NOMO-1 (cell line): ENCODE measurements around the gene TBCCD1.
A peak's percentile ranks its signal among the peaks of the same experiment; 100 is the strongest.
"Not testable (repeated sequence)": the region's sequence is repeated elsewhere in the genome, so short reads cannot be mapped to it uniquely, and the experiment has no call there.

Experiments used
- DNase-seq, 2 experiments: peaks; one replicate each; lab custom pipeline; 2025; ENCODE audit not compliant: unreplicated experiment in 2 of 2; lab: John Stamatoyannopoulos, UW

The TBCCD1 gene

DNA sequence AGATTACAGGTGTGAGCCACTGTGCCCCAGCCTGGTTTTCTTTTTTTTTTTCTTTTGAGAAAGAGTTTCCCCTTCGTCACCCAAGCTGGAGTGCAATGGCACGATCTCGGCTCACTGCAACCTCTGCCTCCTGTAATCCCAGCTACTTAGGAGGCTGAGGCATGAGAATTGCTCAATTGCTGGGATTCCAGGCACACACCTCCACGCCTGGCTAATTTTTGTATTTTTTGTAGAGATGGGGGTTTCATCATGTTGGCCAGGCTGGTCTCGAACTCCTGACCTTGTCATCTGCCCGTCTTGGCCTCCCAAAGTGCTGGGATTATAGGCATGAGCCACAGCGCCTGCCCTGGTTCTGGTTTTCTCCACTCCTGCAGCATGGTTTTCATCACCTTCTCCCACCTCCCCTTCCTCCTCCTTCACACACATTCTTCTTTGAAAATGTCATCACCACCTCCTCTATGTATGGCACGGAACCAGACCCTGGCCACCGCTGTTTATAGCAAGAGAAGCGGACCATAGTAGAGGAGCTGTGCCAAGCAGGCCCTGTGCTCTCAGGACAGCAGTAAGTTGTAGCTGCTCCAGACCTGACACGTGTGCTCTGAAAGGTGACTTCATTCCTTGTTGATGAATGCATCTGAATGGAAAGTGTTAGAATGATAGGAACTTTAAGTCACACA, 31.1 kb upstream of the TBCCD1 start:
- no peak for DNase-seq

- DNase-seq, result no peak
These were observed 29.6 kb upstream of the TBCCD1 start for GRCh38 chr3:186596568-186597287.

- DNase-seq, result no peak
These were observed 27.5 kb upstream of the TBCCD1 start for GRCh38 chr3:186594591-186595113.

GRCh38 chr3:186593862-186594261, 26.7 kb upstream of the TBCCD1 start:
- no peak for DNase-seq

DNA sequence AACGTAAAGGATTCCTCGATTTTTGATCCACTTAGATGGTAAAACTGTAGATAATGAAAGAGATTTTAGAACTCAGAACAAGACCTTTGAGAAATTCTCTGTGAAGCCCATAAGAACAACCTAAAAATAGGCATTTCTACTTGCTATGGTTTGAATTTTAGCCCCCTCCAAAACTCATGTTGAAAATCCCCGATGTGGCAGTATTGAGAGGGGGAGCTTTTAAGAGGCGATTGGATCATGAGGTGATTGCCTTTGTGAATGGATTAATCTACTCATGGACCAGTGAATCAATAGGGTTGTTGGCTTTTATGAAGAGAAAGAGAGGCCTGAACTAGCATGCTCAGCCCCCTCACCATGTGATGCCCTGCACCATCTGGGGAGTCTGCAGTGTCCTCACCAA, 25.5 kb upstream of the TBCCD1 start:
- no peak for DNase-seq

GRCh38 chr3:186590580-186591295, 23.6 kb upstream of the TBCCD1 start:
- DNase-seq, result no peak

- DNase-seq, result no peak
These were observed 22.9 kb upstream of the TBCCD1 start for GRCh38 chr3:186589856-186590579.

GRCh38 chr3:186589121-186589520, 22.0 kb upstream of the TBCCD1 start:
- DNase-seq, result peak in 1 of 2 experiments; percentile 8

- no peak for DNase-seq
These were observed 21.5 kb upstream of the TBCCD1 start for GRCh38 chr3:186588632-186589031.

- DNase-seq, result no peak
These were observed 20.0 kb upstream of the TBCCD1 start for GRCh38 chr3:186587183-186587582.

DNA sequence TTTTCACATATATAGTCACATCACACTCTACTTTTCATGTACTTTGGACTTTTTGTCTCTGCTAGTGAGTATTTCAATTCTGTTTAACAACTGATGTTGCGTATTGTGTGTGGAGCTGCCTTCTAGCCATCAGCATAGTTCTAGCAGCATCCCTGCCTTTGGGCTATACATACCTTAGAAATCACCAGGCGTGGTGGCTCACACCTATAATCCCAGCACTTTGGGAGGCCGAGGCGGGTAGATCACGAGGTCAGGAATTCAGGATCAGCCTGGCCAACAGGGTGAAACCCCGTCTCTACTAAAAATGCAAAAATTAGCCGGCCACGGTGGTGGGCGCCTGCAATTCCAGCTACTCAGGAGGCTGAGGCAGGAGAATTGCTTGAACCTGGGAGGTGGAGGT, 19.1 kb upstream of the TBCCD1 start:
- DNase-seq, result not testable (repeated sequence)

DNA sequence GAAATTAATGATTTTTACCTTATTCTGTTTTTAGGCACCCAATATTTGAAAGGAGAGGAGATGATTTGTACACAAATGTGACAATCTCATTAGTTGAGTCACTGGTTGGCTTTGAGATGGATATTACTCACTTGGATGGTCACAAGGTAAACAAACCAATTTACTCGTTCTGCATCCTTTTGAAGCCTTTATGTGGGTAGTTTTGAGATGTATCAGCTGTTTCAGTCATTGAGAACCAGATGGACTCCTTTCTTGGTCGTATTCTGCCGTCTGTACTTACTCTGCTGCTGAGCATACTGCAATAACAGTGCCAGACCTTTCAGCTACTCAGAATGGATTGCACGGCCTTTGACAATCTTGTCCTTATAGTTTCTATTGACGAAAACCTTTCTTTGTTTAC, 16.7 kb upstream of the TBCCD1 start:
- no peak for DNase-seq

DNA sequence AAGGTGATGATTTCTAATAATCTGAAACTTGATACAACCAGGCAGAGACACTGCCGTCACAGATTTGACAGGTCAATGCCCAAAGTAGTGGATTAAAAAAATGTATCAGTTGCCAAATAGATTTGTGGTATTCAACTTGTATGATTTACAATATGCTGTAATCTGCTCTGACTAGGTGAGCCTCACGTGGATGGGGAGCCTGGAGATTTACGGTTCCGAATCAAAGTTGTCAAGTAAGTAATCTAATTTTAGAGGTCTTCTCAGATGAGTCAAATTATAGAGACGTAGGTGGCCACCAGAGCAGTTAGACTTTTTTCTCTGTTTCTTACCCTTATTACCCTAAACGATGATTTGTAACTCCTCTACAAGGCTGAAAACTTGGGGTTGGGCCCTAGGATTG, 15.4 kb upstream of the TBCCD1 start:
- DNase-seq, result no peak

- no peak for DNase-seq
These were observed 13.6 kb upstream of the TBCCD1 start for GRCh38 chr3:186580785-186581184.

DNA sequence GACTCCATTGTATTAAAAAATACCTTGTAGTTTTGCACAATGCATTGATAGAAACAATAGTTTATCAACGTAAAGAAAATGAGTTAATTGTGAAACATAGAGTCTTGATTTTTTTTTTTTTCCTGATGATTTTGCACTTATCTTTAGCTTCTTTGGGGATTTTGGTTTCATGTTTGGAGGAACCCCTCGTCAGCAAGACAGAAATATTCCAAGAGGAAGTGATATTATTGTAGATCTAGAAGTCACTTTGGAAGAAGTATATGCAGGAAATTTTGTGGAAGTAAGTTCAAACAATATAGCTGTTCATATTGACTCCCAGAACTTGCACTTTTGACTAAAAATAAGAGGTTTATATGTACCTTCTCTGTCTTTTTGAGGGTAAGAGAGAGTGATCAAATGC, 10.4 kb upstream of the TBCCD1 start:
- no peak for DNase-seq

- DNase-seq, result peak; percentile 28 to 73
These were observed 4.5 kb upstream of the TBCCD1 start for GRCh38 chr3:186571644-186572013.

GRCh38 chr3:186570941-186571643, 4.0 kb upstream of the TBCCD1 start:
- DNase-seq, result no peak

DNA sequence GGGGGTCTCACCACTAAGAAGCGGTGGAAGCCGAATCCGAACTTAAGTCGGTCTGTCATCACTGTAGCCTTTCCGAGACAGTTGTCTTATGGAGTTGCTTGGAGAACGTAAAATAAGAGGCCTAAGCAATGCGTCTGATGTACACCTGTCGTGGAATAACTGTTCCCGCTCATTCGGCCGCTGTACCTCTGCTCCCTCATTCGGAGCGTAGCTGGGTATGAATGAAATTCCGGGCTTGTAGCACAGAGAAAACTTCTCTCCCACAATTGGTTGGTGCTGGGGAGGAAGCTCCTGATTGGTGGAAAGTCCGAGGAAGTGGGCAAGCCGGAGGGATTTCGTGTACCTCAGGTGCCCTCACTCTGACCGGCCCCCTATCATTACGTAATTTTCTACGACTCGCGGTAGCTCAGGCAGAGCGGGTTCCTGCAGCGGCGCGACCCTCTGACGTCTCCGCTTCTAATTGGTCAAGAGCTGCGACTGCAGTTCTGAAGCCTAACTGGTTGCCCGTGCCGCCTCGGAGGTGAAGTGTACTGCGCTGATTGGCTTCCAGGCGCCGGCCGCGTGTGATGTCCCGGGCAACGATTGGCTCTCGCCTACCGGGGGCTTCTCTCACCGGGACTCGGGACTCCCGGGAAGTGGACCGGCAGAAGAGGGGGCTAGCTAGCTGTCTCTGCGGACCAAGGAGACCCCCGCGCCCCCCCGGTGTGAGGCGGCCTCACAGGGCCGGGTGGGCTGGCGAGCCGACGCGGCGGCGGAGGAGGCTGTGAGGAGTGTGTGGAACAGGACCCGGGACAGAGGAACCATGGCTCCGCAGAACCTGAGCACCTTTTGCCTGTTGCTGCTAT, 3.2 kb upstream of the TBCCD1 start, which contains the start of gene DNAJB11:
Gene DNAJB11, plus strand, starts transcription at position 625 of the 845 bp plus-strand sequence. Its CDS starts 178 bp downstream, at position 803.
- peak; percentile 100 for DNase-seq

- no peak for DNase-seq
These were observed 2.6 kb upstream of the TBCCD1 start for GRCh38 chr3:186569779-186570095.
